Measurements from ENCODE around the gene GPRC5A.

- TF ChIP-seq POLR2A (IDR thresholded peaks at IDR 0.05) = no peak
- no peak for TF ChIP-seq POLR2AphosphoS5 (IDR thresholded peaks at IDR 0.05; ENCODE audit: insufficient read depth in 1 of 2, low read depth in 1 of 2)
Observed at GRCh38 chr12:12877153-12877768, 14.1 kb upstream of the GPRC5A start.
